T-cell (primary cell): ENCODE measurements around the gene LRIG2. TPM values are rescaled to one million over a fixed set of nuclear protein-coding genes. Genes with fewer than 3 reads are reported as not detected.
"Not testable (repeated sequence)": the region's sequence is repeated elsewhere in the genome, so short reads cannot be mapped to it uniquely, and the experiment has no call there.

Experiments used
- ATAC-seq, 4 experiments: fragments of 200-7000 bp in 3 of 4; fragments of 150-1000 bp in 1 of 4; cut with Tn5 transposase; replicated peaks in 1 of 4; 1 replicate in 3 of 4; 2 replicates in 1 of 4; pipeline ENCODE4 v1.10.0; 2021; ENCODE audit warnings: moderate library complexity in 3 of 4, mild to moderate bottlenecking in 2 of 4, moderate number of reproducible peaks in 1 of 4
- CTCF ChIA-PET, 2 donors: fragments of 300-600 bp; sonication (Branson Sonifier 250); formaldehyde crosslinking; loops; one replicate each; lab custom pipeline; 2022; ENCODE audit warnings: antibody characterized with exemption in 2 of 2; lab: Charles Lee
- POLR2A ChIA-PET, 2 donors: fragments of 300-600 bp; sonication (Branson Sonifier 250); formaldehyde crosslinking; loops; one replicate each; lab custom pipeline; 2022; ENCODE audit warnings: antibody characterized with exemption in 2 of 2; lab: Charles Lee
- DNase-seq, 35 experiments: peaks; one replicate each; pipeline versions ENCODE4 v3.0.0 to v3.0.0-alpha.2; 2013 to 2023
- H3K27ac ChIP-seq: one replicate; pipeline ENCODE4 v1.5.1; 2013; ENCODE audit warnings: low read length
- H3K27me3 ChIP-seq, 2 experiments: replicated peaks in 1 of 2; 1 replicate in 1 of 2; 2 replicates in 1 of 2; pipeline versions ENCODE4 v1.6.1 to v1.7.0; 2013; ENCODE audit warnings: low read length in 1 of 2, mixed read lengths in 1 of 2; ENCODE audit not compliant: control insufficient read depth in 2 of 2, insufficient read depth in 2 of 2; ENCODE audit errors: extremely low read depth in 1 of 2
- H3K36me3 ChIP-seq, 2 donors: 1 replicate in 1 of 2; 2 replicates in 1 of 2; pipeline versions ENCODE4 v1.6.1 to v1.7.0; 2013; ENCODE audit warnings: low read length in 1 of 2; ENCODE audit not compliant: control insufficient read depth in 2 of 2, insufficient read depth in 1 of 2; ENCODE audit errors: extremely low read depth in 1 of 2
- H3K4me1 ChIP-seq, 2 experiments: 1 replicate in 1 of 2; 2 replicates in 1 of 2; pipeline versions ENCODE4 v1.6.1 to v1.7.0; 2013; ENCODE audit warnings: low read length in 2 of 2, mixed read lengths in 1 of 2; ENCODE audit not compliant: insufficient read depth in 2 of 2, control insufficient read depth in 1 of 2; ENCODE audit errors: extremely low read depth in 1 of 2
- H3K4me3 ChIP-seq, 2 donors: 1 replicate in 1 of 2; 2 replicates in 1 of 2; pipeline versions ENCODE4 v1.5.1 to v1.7.0; 2013; ENCODE audit warnings: mild to moderate bottlenecking in 2 of 2, low read length in 1 of 2, moderate library complexity in 1 of 2; ENCODE audit not compliant: control insufficient read depth in 1 of 2; ENCODE audit errors: extremely low read depth in 1 of 2
- H3K9me3 ChIP-seq: 2 replicates; pipeline ENCODE4 v1.7.0; 2013
- H3K27ac Mint-ChIP-seq, 2 donors: one replicate each; pipeline ENCODE4 v1.8.0; 2020 to 2021; ENCODE audit warnings: mild to moderate bottlenecking in 2 of 2, mixed read lengths in 2 of 2
- H3K27me3 Mint-ChIP-seq, 2 donors: one replicate each; pipeline ENCODE4 v1.8.0; 2021 to 2022; ENCODE audit warnings: mixed read lengths in 2 of 2
- H3K36me3 Mint-ChIP-seq: one replicate; pipeline ENCODE4 v1.8.0; 2021; ENCODE audit warnings: mixed read lengths
- H3K4me1 Mint-ChIP-seq, 3 donors: one replicate each; pipeline ENCODE4 v1.8.0; 2020 to 2022; ENCODE audit warnings: mixed read lengths in 3 of 3, mild to moderate bottlenecking in 1 of 3
- H3K4me3 Mint-ChIP-seq, 3 donors: one replicate each; pipeline ENCODE4 v1.8.0; 2020 to 2022; ENCODE audit warnings: mild to moderate bottlenecking in 3 of 3, mixed read lengths in 3 of 3, moderate library complexity in 3 of 3
- H3K9me3 Mint-ChIP-seq, 3 donors: one replicate each; pipeline ENCODE4 v1.8.0; 2020 to 2022; ENCODE audit warnings: mixed read lengths in 3 of 3
- WGBS: methylation state at CpG from one replicate; pipeline ENCODE4 v1.1.5; 2013; ENCODE audit warnings: missing lambda C conversion rate; ENCODE audit not compliant: insufficient coverage; 5-methylcytosine and 5-hydroxymethylcytosine counted together
- total RNA-seq, 35 experiments: library from RNA in 6 of 35; stranded (reverse) in 6 of 35; fragments of 120-200 nt in 1 of 35; gene quantifications; one replicate each; pipeline versions ENCODE4 v1.2.1 to v1.2.4 and lab custom pipeline; 2013 to 2026

Gene LRIG2
- total RNA-seq, 5 donors from 2014 or later (not counting 1 experiment from before 2014, with no cell fraction given) = 19.5 to 25.4 (median 20.4) TPM

- POLR2A ChIA-PET = interaction anchor here in 1 of 2 donors (0.6 kb wide), 1 partner anchor 877 kb away, joined by 5 read pairs; no protein-coding TSS in a partner anchor
- H3K36me3 ChIP-seq, H3K27ac ChIP-seq, H3K27ac Mint-ChIP-seq, ATAC-seq, H3K9me3 Mint-ChIP-seq, H3K4me3 ChIP-seq, H3K27me3 Mint-ChIP-seq, H3K27me3 ChIP-seq, H3K4me3 Mint-ChIP-seq, DNase-seq, H3K9me3 ChIP-seq: not testable (repeated sequence)
- CTCF ChIA-PET = interaction anchor here in 1 of 2 donors (0.5 to 0.6 kb wide), 3 partner anchors 9 to 319 kb away, joined by 3 to 4 read pairs (median 3); no protein-coding TSS in a partner anchor
- 82% methylated on average over 2 of the region's 2 CpGs for WGBS
- peaks cover 16% of the 10 kb centered on the region for H3K36me3 Mint-ChIP-seq
- peaks cover 31 to 44% (median 39%) of the 10 kb centered on the region in 3 donors for H3K4me1 Mint-ChIP-seq
- peaks cover 10 to 24% of the 10 kb centered on the region in 2 experiments for H3K4me1 ChIP-seq
These were observed 5.0 kb downstream of the LRIG2 start for GRCh38 chr1:113077978-113078377.

- no peak overlapping the region for H3K4me3 Mint-ChIP-seq
- Histone ChIP-seq H3K27ac (no peak overlapping the region), H3K4me3 (no peak overlapping the region), H3K27me3 (no peaks in the 10 kb centered on the region), H3K4me1 (no peaks in the 10 kb centered on the region), H3K9me3 (no peaks in the 10 kb centered on the region), H3K36me3 (peaks cover 0 to 3% of the 10 kb centered on the region in 2 donors)
- H3K9me3 Mint-ChIP-seq = no peaks in the 10 kb centered on the region
- CTCF ChIA-PET = interaction anchor here (0.7 to 2.5 kb wide), 4 partner anchors 9 to 14 kb away, joined by 3 to 8 read pairs (median 4); partner anchors contain the start of gene LRIG2 (in 2 of the 2)
- no peaks in the 10 kb centered on the region for H3K27me3 Mint-ChIP-seq
- DNase-seq = no peak
- ATAC-seq = no peak
- peaks cover 34 to 44% (median 43%) of the 10 kb centered on the region in 3 donors for H3K4me1 Mint-ChIP-seq
- H3K27ac Mint-ChIP-seq = no peak overlapping the region
- POLR2A ChIA-PET = interaction anchor here in 1 of 2 donors (0.6 kb wide), 1 partner anchor 18 kb away, joined by 5 read pairs; no protein-coding TSS in a partner anchor
- H3K36me3 Mint-ChIP-seq = peaks cover 20% of the 10 kb centered on the region
- WGBS = no CpG with 5 or more reads among the region's 2 CpGs
These were observed 13.5 kb downstream of the LRIG2 start for GRCh38 chr1:113086541-113086940.

- ChIA-PET POLR2A (no interaction called here), CTCF (interaction anchor here (0.5 to 2.5 kb wide), 3 partner anchors 16 to 636 kb away, joined by 3 to 15 read pairs (median 8); partner anchors contain the start of gene LRIG2 (in 1 of the 2))
- no peak for ATAC-seq
- H3K36me3 ChIP-seq = peaks cover 0 to 12% of the 10 kb centered on the region in 2 donors
- no peak overlapping the region for H3K27ac ChIP-seq
- H3K4me1 Mint-ChIP-seq = peaks cover 41 to 45% (median 42%) of the 10 kb centered on the region in 3 donors
- H3K4me3 Mint-ChIP-seq = no peak overlapping the region
- no peak overlapping the region for H3K27ac Mint-ChIP-seq
- H3K27me3 ChIP-seq = no peaks in the 10 kb centered on the region
- H3K27me3 Mint-ChIP-seq = no peaks in the 10 kb centered on the region
- DNase-seq = no peak
- H3K9me3 Mint-ChIP-seq = no peaks in the 10 kb centered on the region
- no peaks in the 10 kb centered on the region for H3K4me1 ChIP-seq
- peaks cover 24% of the 10 kb centered on the region for H3K36me3 Mint-ChIP-seq
- no peak overlapping the region for H3K4me3 ChIP-seq
- no peaks in the 10 kb centered on the region for H3K9me3 ChIP-seq
- WGBS = 100% methylated on average over 1 of the region's 1 CpG
These were observed 16.0 kb downstream of the LRIG2 start for GRCh38 chr1:113088972-113089371.

- ATAC-seq (no peak), DNase-seq (no peak)
- CTCF ChIA-PET = interaction anchor here in 1 of 2 donors (0.7 kb wide), 1 partner anchor 210 kb away, joined by 3 read pairs; no protein-coding TSS in a partner anchor
- no peaks in the 10 kb centered on the region for H3K27me3 Mint-ChIP-seq
- Histone ChIP-seq H3K27ac (no peak overlapping the region), H3K4me1 (no peaks in the 10 kb centered on the region), H3K9me3 (no peaks in the 10 kb centered on the region), H3K27me3 (no peaks in the 10 kb centered on the region), H3K4me3 (no peak overlapping the region), H3K36me3 (peaks cover 0 to 21% of the 10 kb centered on the region in 2 donors)
- peaks cover 40 to 43% (median 41%) of the 10 kb centered on the region in 3 donors for H3K4me1 Mint-ChIP-seq
- H3K27ac Mint-ChIP-seq = no peak overlapping the region
- no peaks in the 10 kb centered on the region for H3K9me3 Mint-ChIP-seq
- H3K4me3 Mint-ChIP-seq = no peak overlapping the region
- peaks cover 29% of the 10 kb centered on the region for H3K36me3 Mint-ChIP-seq
- POLR2A ChIA-PET = interaction anchor here in 1 of 2 donors (0.7 kb wide), 1 partner anchor 858 kb away, joined by 3 read pairs; no protein-coding TSS in a partner anchor
- WGBS = no CpG with 5 or more reads among the region's 1 CpG
These were observed 17.1 kb downstream of the LRIG2 start for GRCh38 chr1:113090051-113090450.

GRCh38 chr1:113091988-113092594, 19.1 kb downstream of the LRIG2 start:
- Histone ChIP-seq H3K4me1 (no peaks in the 10 kb centered on the region), H3K36me3 (peaks cover 0 to 40% of the 10 kb centered on the region in 2 donors), H3K4me3 (no peak overlapping the region), H3K27me3 (no peaks in the 10 kb centered on the region), H3K27ac (no peak overlapping the region), H3K9me3 (no peaks in the 10 kb centered on the region)
- ATAC-seq (no peak), DNase-seq (no peak)
- CTCF ChIA-PET = interaction anchor here in 1 of 2 donors (0.5 kb wide), 1 partner anchor 82 kb away, joined by 4 read pairs; no protein-coding TSS in a partner anchor
- POLR2A ChIA-PET = no interaction called here
- WGBS = no CpG with 5 or more reads among the region's 1 CpG
- H3K9me3 Mint-ChIP-seq = no peaks in the 10 kb centered on the region
- peaks cover 24 to 30% (median 28%) of the 10 kb centered on the region in 3 donors for H3K4me1 Mint-ChIP-seq
- no peak overlapping the region for H3K4me3 Mint-ChIP-seq
- peaks cover 33% of the 10 kb centered on the region for H3K36me3 Mint-ChIP-seq
- H3K27ac Mint-ChIP-seq = no peak overlapping the region
- H3K27me3 Mint-ChIP-seq = no peaks in the 10 kb centered on the region

GRCh38 chr1:113094506-113094905, 21.5 kb downstream of the LRIG2 start:
- Histone ChIP-seq H3K4me1 (no peaks in the 10 kb centered on the region), H3K36me3 (peaks cover 3 to 61% of the 10 kb centered on the region in 2 donors), H3K4me3 (no peak overlapping the region), H3K27me3 (no peaks in the 10 kb centered on the region), H3K9me3 (no peaks in the 10 kb centered on the region), H3K27ac (no peak overlapping the region)
- ChIA-PET POLR2A (no interaction called here), CTCF (interaction anchor here (0.5 to 1.8 kb wide), 3 partner anchors 22 to 219 kb away, joined by 3 to 6 read pairs (median 4); partner anchors contain the start of gene LRIG2 (in 1 of the 2))
- H3K9me3 Mint-ChIP-seq = no peaks in the 10 kb centered on the region
- peaks cover 38% of the 10 kb centered on the region for H3K36me3 Mint-ChIP-seq
- no peaks in the 10 kb centered on the region for H3K27me3 Mint-ChIP-seq
- 100% methylated on average over 1 of the region's 4 CpGs for WGBS
- ATAC-seq = no peak
- H3K4me1 Mint-ChIP-seq = peaks cover 11 to 13% (median 12%) of the 10 kb centered on the region in 3 donors
- DNase-seq = no peak
- no peak overlapping the region for H3K27ac Mint-ChIP-seq
- no peak overlapping the region for H3K4me3 Mint-ChIP-seq
